ENCODE results near the gene DCANP1. TPM values are rescaled to one million over a fixed set of nuclear protein-coding genes. Genes with fewer than 3 reads are reported as not detected.

DCANP1 gene
- total and polyA plus RNA-seq, 2 of the 13 experiments (the other 11 are each of a cell fraction or from before 2014, with no cell fraction given), result not detected

DNA sequence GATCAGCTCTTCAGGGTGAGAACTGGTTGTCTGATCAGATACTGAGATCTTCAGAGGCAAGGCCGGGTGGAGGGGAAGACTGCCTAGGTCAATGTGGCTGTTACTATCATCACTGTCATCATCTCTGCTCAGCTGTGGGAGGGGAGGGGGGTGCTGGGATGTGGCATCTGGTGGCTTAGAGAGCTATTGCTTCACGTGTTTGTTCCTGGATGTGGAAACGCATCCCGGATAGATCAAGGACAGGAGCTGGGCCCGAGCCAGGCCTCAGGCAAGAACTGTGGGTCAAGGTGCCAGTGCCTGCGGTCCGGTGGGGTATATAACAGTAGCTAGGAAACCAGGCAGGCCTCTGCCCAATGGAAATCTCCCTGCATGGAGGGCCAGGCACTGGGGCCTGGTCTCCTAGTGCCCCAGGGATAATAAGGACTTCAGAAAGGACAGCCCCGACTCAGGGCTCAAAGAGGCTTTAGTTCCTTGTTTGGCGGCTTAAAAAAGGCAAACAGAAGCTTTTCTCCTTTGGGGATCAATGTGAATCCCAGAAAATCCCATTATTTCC lies 35.3 kb upstream of the DCANP1 start (continued):
- TF ChIP-seq ZMYM3 (CRISPR knock-in tag; IDR thresholded peaks at IDR 0.05) (peak; percentile 66; the same call in 1 of the 2 replicates), ZNF549 (CRISPR knock-in tag; IDR thresholded peaks at IDR 0.05) (no peak), DMAP1 (CRISPR knock-in tag; IDR thresholded peaks at IDR 0.05) (0 out of 2 replicates have a peak, but pooled peaks have one; percentile 41), RFXAP (CRISPR knock-in tag; IDR thresholded peaks at IDR 0.05; ENCODE audit: borderline replicate concordance) (peak; percentile 84; the same call in 1 of the 2 replicates), NAIF1 (CRISPR knock-in tag; IDR thresholded peaks at IDR 0.05; ENCODE audit: borderline replicate concordance) (no peak), ZKSCAN8 (CRISPR knock-in tag; IDR thresholded peaks at IDR 0.05; ENCODE audit: borderline replicate concordance) (no peak), STAG1 (CRISPR knock-in tag; IDR thresholded peaks at IDR 0.05) (no peak), ZSCAN25 (CRISPR knock-in tag; IDR thresholded peaks at IDR 0.05) (peak; percentile 61; the same call in 1 of the 2 replicates), ZNF678 (CRISPR knock-in tag; IDR thresholded peaks at IDR 0.05) (no peak), HIC2 (CRISPR knock-in tag; IDR thresholded peaks at IDR 0.05; ENCODE audit: low read depth) (peak; percentile 89; the same call in 1 of the 2 replicates), ZNF572 (CRISPR knock-in tag; IDR thresholded peaks at IDR 0.05) (no peak), NFIC (IDR thresholded peaks at IDR 0.05; ENCODE audit: low read length) (0 out of 2 replicates have a peak, but pooled peaks have one; percentile 59), HNF1B (CRISPR knock-in tag; IDR thresholded peaks at IDR 0.05) (peak; percentile 70), ZNF580 (CRISPR knock-in tag; IDR thresholded peaks at IDR 0.05; ENCODE audit: borderline replicate concordance, low read depth) (no peak), ZNF20 (CRISPR knock-in tag; IDR thresholded peaks at IDR 0.05) (no peak), POGZ (CRISPR knock-in tag; IDR thresholded peaks at IDR 0.05) (no peak), REXO4 (CRISPR knock-in tag; IDR thresholded peaks at IDR 0.05; ENCODE audit: borderline replicate concordance) (no peak), SRSF4 (IDR thresholded peaks at IDR 0.05; ENCODE audit: low read depth, low read length, poor library complexity, severe bottlenecking) (no peak)
- TF ChIP-seq, protein P1, sequence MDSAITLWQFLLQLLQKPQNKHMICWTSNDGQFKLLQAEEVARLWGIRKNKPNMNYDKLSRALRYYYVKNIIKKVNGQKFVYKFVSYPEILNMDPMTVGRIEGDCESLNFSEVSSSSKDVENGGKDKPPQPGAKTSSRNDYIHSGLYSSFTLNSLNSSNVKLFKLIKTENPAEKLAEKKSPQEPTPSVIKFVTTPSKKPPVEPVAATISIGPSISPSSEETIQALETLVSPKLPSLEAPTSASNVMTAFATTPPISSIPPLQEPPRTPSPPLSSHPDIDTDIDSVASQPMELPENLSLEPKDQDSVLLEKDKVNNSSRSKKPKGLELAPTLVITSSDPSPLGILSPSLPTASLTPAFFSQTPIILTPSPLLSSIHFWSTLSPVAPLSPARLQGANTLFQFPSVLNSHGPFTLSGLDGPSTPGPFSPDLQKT (CRISPR knock-in tag; IDR thresholded peaks at IDR 0.05; ENCODE audit: borderline replicate concordance), result no peak
- TF ChIP-seq, protein P2, sequence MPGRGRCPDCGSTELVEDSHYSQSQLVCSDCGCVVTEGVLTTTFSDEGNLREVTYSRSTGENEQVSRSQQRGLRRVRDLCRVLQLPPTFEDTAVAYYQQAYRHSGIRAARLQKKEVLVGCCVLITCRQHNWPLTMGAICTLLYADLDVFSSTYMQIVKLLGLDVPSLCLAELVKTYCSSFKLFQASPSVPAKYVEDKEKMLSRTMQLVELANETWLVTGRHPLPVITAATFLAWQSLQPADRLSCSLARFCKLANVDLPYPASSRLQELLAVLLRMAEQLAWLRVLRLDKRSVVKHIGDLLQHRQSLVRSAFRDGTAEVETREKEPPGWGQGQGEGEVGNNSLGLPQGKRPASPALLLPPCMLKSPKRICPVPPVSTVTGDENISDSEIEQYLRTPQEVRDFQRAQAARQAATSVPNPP (CRISPR knock-in tag; IDR thresholded peaks at IDR 0.05), result peak; percentile 39; the same call in 1 of the 2 replicates
- TF ChIP-seq, protein P3, sequence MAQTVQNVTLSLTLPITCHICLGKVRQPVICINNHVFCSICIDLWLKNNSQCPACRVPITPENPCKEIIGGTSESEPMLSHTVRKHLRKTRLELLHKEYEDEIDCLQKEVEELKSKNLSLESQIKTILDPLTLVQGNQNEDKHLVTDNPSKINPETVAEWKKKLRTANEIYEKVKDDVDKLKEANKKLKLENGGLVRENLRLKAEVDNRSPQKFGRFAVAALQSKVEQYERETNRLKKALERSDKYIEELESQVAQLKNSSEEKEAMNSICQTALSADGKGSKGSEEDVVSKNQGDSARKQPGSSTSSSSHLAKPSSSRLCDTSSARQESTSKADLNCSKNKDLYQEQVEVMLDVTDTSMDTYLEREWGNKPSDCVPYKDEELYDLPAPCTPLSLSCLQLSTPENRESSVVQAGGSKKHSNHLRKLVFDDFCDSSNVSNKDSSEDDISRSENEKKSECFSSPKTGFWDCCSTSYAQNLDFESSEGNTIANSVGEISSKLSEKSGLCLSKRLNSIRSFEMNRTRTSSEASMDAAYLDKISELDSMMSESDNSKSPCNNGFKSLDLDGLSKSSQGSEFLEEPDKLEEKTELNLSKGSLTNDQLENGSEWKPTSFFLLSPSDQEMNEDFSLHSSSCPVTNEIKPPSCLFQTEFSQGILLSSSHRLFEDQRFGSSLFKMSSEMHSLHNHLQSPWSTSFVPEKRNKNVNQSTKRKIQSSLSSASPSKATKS (CRISPR knock-in tag; IDR thresholded peaks at IDR 0.05), result no peak

All from HepG2 (cell line).